ENCODE data around the gene ZFP69B.

- TF ChIP-seq GATA2 (IDR thresholded peaks at IDR 0.05; ENCODE audit: insufficient read depth, insufficient read length, low read depth, low read length) (no peak), POLR2AphosphoS5 (IDR thresholded peaks at IDR 0.05; ENCODE audit: insufficient read depth, low read depth, low read length) (no peak), POLR2A (IDR thresholded peaks at IDR 0.05; ENCODE audit: low read depth, low read length) (no peak), MYC (IDR thresholded peaks at IDR 0.05; ENCODE audit: low read depth, low read length) (no peak), FOS (IDR thresholded peaks at IDR 0.05; ENCODE audit: borderline replicate concordance, insufficient read depth, low read length) (no peak), JUN (IDR thresholded peaks at IDR 0.05; ENCODE audit: borderline replicate concordance, insufficient read depth, insufficient read length, low read depth) (no peak)
- TF ChIP-seq, protein P1, sequence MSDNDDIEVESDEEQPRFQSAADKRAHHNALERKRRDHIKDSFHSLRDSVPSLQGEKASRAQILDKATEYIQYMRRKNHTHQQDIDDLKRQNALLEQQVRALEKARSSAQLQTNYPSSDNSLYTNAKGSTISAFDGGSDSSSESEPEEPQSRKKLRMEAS (IDR thresholded peaks at IDR 0.05; ENCODE audit: insufficient read depth, insufficient read length): no peak
- TF ChIP-seq, protein P2, sequence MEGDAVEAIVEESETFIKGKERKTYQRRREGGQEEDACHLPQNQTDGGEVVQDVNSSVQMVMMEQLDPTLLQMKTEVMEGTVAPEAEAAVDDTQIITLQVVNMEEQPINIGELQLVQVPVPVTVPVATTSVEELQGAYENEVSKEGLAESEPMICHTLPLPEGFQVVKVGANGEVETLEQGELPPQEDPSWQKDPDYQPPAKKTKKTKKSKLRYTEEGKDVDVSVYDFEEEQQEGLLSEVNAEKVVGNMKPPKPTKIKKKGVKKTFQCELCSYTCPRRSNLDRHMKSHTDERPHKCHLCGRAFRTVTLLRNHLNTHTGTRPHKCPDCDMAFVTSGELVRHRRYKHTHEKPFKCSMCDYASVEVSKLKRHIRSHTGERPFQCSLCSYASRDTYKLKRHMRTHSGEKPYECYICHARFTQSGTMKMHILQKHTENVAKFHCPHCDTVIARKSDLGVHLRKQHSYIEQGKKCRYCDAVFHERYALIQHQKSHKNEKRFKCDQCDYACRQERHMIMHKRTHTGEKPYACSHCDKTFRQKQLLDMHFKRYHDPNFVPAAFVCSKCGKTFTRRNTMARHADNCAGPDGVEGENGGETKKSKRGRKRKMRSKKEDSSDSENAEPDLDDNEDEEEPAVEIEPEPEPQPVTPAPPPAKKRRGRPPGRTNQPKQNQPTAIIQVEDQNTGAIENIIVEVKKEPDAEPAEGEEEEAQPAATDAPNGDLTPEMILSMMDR (IDR thresholded peaks at IDR 0.05; ENCODE audit: extremely low read depth in 1 of 2, insufficient read depth in 1 of 2, low read depth in 1 of 2, low read length in 2 of 2): no peak
Observed at GRCh38 chr1:40416709-40417108, 33.6 kb upstream of the ZFP69B start.

Data from endothelial cell of umbilical vein (primary cell).